CD4-positive, alpha-beta T cell treated with Interleukin-12 subunit alpha and Interleukin-12 subunit beta, for 1 hour (primary cell): Measurements from ENCODE around the gene TIAM2.
"Not testable (repeated sequence)": the region's sequence is repeated elsewhere in the genome, so short reads cannot be mapped to it uniquely, and the experiment has no call there.

Source experiments
- DNase-seq: peaks from one replicate; pipeline ENCODE4 v3.0.0-alpha.2; 2020

The TIAM2 gene

GRCh38 chr6:155171747-155172449, 176.8 kb downstream of the TIAM2 start:
- DNase-seq, result no peak

DNA sequence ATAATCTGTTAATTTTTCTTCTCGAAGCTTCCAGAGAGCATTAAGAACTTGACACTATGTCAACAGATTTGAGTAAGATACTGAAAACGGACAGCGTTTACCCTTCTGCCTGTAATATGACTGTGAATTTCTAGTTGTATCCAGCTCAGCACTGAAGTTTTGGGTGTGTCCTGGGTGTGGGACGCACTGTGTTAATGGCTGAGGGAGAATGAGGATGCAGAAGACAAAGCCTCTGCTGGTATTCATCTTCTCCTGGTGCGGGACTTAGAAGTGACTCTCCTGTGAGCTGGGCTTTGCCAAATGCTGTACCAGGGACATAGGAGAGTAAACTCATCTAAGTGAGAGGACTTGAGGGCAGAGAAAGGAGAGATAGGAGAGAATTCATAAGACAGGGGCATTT, 178.4 kb downstream of the TIAM2 start:
- DNase-seq, result no peak

GRCh38 chr6:155174576-155175211, 179.6 kb downstream of the TIAM2 start:
- DNase-seq, result peak; percentile 80

DNA sequence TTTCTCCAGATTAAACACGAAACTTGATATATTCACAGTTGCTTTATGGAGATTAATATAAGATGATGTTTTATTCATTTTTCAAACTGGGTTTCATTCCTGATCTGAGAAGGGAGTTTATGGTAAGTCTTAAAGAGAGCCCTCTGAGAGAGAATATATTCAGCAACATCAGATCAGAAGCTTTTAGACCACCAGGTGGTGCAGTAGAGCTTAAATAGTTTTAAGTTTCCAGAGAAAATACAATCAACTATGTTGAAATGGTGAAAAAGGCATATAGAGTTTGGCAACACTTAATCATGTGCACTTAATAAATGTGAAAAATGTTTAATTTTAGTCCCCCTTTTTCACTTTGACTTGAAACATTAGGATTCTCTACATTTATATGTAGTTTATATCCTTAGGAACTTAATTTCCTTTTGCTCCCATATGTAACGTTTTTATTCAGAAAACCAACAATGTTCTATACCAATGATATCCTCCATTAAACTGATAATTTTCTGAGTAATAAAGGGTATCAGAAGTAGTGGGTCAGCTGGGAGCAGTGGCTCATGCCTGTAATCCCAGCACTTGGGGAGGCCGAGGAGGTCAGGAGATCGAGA, 182.3 kb downstream of the TIAM2 start:
- peak; percentile 61 for DNase-seq

DNA sequence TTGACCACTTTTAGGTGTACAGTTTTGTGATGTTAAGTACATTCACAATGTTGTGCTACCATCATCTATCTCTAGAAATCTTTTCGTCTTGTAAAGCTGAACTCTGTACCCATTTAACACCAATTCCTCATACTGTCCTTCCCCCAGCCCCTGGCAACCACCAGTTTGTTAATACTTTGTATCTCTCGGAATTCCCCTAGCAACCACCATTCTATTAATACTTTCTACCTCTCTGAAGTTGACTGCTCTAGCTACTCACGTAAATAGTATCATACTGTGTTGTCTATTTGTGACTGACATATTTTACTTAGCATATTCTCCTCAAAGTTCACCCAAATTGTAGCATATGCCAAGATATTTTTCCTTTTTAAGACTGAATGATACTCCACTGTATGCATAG, 186.4 kb downstream of the TIAM2 start:
- peak; percentile 14 for DNase-seq

GRCh38 chr6:155182103-155182502, 187.0 kb downstream of the TIAM2 start:
- DNase-seq, result no peak

- no peak for DNase-seq
These were observed 188.0 kb downstream of the TIAM2 start for GRCh38 chr6:155183095-155183494.

DNA sequence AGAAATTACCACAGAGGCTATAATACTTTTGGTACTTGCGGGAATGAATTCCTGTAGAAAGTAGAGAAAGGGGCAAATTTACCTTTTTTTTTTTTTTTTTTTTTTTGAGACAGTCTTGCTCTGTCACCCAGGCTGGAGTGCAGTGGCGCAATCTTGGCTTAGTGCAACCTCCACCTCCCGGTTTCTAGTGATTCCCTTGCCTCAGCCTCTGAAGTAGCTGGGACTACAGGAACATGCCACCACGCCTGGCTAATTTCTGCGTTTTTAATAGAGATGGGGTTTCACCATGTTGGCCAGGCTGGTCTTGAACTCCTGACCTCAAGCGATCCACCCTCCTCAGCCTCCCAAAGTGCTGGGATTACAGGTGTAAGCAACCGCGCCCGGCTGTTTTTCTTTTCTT, 189.9 kb downstream of the TIAM2 start:
- DNase-seq, result not testable (repeated sequence)

DNA sequence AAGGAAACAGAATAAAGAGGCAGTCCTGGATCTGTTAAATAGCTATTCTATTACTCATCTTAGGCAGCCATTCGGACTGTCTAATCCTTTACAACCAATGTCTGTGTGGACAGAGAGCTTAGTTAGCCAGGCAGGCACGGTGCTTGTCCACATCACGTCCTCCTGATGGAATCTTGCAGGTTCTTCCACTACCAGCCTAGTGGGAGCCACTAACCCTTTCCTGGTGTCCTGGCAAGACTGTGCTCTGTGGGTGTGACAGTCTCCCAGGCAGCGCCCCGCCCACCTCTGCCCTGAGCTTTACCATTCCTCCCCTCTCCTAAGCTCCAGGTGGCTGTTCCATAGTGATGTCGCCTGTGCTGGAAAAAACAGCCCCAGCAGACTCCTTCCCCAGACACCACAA, 190.4 kb downstream of the TIAM2 start:
- no peak for DNase-seq

GRCh38 chr6:155186052-155186658, 191.0 kb downstream of the TIAM2 start:
- no peak for DNase-seq

DNA sequence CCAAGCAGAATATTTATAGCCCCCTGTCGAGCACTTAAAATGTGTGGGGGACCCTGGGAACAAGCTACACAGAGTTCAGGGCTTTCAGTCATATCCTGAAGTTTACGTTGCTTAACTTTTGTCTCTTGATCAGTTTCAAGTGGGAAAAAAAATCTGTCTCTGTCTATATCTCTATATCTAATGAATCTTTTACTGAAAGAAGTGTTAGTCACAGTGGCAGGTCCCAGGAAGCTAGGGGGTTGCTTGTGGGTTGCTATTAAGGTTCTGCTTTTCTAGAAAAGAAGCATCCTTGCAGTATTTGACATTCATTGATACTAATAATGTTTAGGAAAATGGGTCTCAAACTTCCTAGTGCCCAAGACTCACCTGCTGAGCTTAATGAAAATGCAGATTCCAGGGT, 192.0 kb downstream of the TIAM2 start:
- peak; percentile 8 for DNase-seq

DNA sequence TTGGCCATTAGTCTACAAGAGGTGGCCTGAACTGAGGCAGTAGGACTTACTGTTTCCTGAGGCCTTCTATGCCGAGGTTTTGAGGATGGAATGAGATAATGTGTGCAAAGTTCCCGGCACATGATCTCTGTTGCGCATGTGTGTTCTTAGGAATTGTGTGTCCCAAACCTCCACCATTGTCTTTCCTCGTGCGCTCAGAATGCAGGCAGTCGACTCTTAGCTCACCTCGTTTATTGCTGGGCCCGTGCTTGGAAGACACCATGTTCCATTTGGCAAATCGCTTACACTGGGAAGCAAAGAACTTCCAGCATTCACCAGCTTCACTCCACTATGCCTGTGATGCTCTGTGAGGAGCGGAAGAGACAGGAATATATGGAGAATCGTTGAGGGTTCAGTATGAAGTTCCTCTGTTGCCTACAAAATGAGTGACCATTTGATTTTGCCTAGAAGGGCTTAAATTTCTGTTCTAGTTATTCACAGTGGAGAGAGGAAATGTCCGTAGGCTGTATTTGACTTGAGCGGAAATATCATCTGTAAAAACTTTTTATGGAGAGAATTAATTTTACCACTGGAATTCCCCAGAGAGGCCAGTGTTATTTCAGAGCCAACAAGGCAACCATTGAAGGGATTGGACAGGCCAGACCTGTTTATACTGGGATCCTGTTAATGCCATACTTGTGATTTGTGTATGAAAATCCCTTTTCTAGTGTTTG, 193.0 kb downstream of the TIAM2 start:
- no peak for DNase-seq

DNA sequence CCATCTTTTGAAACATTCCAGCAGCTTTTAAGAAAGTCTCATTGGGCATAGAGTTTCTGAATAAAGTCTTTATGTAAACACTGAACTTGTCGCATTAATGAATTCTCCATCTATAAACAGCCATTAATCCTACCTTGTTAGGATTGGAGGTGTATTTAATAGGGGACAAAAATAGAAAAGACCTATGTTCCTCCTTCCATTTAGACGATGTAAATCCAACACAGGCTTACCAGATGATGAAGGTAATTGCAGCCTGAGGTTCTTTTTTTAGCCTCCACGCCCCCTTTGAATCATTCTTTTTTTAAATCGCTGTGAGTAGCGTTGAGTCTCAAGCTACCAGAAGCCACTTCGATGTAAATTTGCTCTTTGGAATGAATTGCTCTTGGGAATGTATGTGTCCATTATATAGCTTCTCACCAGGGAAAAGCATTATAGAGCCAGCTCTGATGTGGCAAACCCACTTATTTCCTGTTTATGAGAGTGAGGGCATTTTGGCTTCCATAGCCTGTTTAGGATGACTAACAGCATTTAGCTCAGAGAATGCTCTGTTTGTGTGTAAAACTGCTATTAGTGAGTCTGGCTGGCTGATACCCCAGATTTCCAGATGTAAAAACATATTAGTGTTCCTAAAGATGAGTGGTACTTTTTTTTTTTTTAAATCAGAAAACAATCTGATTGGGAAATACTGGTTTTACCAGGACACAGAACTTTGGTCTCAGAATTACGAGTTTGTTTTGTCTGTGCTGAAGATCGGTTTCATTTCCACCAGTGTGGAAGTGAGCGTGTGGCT, 193.8 kb downstream of the TIAM2 start:
- DNase-seq, result peak; percentile 17

- no peak for DNase-seq
These were observed 195.6 kb downstream of the TIAM2 start for GRCh38 chr6:155190677-155191076.

GRCh38 chr6:155193526-155193925, 198.4 kb downstream of the TIAM2 start:
- no peak for DNase-seq

DNA sequence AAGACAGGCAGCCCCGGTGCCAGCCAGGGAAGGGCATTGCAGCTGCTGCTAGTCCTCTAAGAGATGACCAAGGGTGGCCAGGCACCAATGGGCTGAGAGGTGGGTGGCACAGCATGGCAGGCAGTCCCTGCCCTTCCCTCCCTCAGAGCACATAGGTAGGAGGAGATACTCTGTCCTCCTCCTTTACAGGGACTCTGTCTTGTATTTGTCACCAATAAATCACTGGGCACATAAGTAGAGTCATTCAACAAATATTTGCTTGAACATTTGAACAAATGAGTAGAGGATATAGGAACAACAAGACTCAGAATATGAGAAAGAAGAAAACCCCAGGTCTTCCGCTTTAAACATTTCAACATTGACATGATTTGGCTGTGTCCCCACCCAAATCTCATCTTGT, 199.3 kb downstream of the TIAM2 start:
- DNase-seq, result no peak

DNA sequence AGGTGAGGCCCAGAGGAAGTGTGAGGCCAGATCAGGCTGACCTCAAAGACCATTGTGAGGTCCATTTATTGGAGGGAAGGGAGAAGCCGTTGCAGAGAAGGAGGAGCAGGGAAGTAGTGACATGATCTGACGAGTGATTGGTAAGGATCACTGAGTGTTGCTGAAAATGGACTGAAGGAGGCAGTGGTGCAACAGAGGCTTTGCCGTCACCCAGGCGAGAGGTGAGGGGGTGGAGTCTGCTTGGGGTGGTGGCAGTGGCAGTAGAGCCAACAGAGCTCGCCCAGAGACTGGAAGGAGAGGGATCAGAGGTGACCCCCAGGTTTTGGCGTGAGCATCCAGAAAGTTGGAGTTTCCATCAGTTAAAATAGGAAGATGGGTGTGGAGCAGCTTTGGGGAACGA, 200.8 kb downstream of the TIAM2 start:
- DNase-seq, result no peak

GRCh38 chr6:155196911-155197310, 201.8 kb downstream of the TIAM2 start:
- DNase-seq, result no peak

GRCh38 chr6:155197932-155198331, 202.8 kb downstream of the TIAM2 start:
- DNase-seq, result no peak

DNA sequence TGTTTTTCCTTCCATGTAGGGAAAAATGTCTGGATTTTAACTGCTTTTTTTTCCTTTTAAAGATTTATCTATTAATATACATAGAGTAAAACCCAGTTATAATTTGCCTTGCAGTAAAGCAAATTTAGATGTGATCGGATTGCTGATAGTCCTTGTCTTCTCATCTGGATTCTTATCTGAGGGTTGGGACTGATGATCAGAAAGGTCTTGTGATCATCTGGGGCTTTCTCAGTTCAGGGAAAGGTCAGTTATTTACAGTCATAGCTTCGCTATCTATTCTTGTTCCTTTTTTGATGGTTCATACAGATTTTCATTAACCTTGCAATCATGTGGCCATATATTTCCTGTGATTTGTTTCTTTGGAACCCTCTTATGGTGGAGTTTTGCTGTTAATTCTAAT, 204.9 kb downstream of the TIAM2 start:
- no peak for DNase-seq

DNA sequence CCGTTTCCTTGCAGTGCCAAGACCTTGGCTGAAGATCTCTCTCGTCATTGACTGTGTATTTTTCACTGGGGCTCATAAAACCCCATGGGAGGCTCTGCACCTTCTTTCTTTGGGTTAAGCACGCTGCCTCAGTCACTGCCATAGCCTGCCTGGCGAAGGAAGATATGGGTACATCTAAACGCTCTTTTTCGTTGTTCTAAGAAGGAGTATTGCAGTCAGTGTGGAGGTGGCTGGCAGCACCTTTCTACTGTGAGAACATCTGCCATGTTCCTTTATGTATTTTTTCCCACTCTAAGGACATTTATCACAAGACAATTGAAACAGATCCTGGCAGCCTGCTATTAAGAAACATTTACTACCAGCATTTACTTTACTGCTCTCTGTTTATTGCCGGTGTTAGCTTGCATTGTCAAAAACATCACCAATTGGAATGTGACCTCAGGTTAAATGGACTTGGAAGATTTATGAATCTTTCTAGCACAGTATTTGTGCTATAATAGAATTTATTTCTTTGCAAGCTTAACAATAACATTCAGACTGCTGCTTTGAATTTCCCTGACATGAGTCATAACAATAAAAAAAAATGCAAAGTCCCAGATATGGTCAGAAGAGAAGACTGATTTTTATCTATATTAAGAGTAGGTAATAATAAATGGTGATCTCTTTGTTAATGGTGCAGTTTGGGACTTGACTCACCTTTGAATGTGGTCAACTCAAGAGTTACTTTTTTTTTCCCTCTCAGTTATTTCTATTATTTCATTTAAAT, 206.5 kb downstream of the TIAM2 start:
- no peak for DNase-seq

DNA sequence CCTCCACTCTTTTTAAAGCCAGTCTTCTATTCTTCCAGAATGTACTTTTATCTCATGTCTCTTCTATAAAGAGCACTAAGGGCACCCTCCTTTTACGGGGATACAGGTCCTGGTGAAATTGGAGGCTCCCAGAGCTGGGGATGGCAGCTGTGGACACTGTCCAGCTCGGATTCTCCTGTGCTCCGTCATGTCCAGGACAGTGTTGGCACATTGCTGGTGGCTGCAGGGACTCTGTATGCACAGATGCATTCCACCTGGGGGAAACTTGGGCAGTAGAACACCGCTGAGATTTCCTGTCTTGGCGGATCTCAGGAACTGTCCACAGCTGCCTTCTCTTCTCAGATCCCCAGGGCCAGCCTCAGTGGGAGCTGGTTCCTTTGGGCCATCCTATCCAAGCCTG, 212.1 kb downstream of the TIAM2 start:
- no peak for DNase-seq
